Endodermal cell (in vitro differentiated cells): Measurements from ENCODE around the gene SPAG16. TPM values are rescaled to one million over a fixed set of nuclear protein-coding genes. Genes with fewer than 3 reads are reported as not detected.

Experiments used
- DNase-seq: peaks from one replicate; pipeline ENCODE4 v3.0.0-alpha.2; 2017
- H3K27ac ChIP-seq: 2 replicates; pipeline ENCODE4 v1.5.1; 2013; ENCODE audit warnings: mild to moderate bottlenecking, low read depth, low read length, moderate library complexity
- H3K27me3 ChIP-seq: 2 replicates; pipeline ENCODE4 v1.6.1; 2013; ENCODE audit warnings: mild to moderate bottlenecking, low read length, moderate library complexity; ENCODE audit not compliant: insufficient read depth, control insufficient read depth, poor library complexity, severe bottlenecking
- H3K36me3 ChIP-seq: 2 replicates; pipeline ENCODE4 v1.7.0; 2013; ENCODE audit warnings: mild to moderate bottlenecking, low read length, moderate library complexity; ENCODE audit not compliant: control insufficient read depth, insufficient read depth
- H3K4me1 ChIP-seq: one replicate; pipeline ENCODE4 v1.7.0; 2013; ENCODE audit warnings: low read length; ENCODE audit not compliant: control insufficient read depth, insufficient read depth
- H3K4me3 ChIP-seq: 2 replicates; pipeline ENCODE4 v1.5.1; 2013; ENCODE audit warnings: mild to moderate bottlenecking, low read length, moderate library complexity
- H3K9ac ChIP-seq: 2 replicates; pipeline ENCODE4 v1.6.1; 2013; ENCODE audit warnings: mild to moderate bottlenecking, low read length, moderate library complexity; ENCODE audit not compliant: poor library complexity, severe bottlenecking; ENCODE audit errors: extremely low read depth
- H3K9me3 ChIP-seq: 2 replicates; pipeline ENCODE4 v1.6.1; 2013; ENCODE audit warnings: mild to moderate bottlenecking, low read length, moderate library complexity; ENCODE audit not compliant: control insufficient read depth
- H3K27ac Mint-ChIP-seq: 2 replicates; pipeline ENCODE4 v1.8.0; 2020; ENCODE audit warnings: mixed read lengths
- H3K27me3 Mint-ChIP-seq: 2 replicates; pipeline ENCODE4 v1.8.0; 2021; ENCODE audit warnings: mild to moderate bottlenecking, mixed read lengths; ENCODE audit not compliant: insufficient read depth
- H3K36me3 Mint-ChIP-seq: 2 replicates; pipeline ENCODE4 v1.8.0; 2020; ENCODE audit warnings: low read depth, mixed read lengths
- H3K4me1 Mint-ChIP-seq: 2 replicates; pipeline ENCODE4 v1.8.0; 2020; ENCODE audit warnings: mixed read lengths
- H3K4me3 Mint-ChIP-seq: 2 replicates; pipeline ENCODE4 v1.8.0; 2020; ENCODE audit warnings: mild to moderate bottlenecking, moderate library complexity, mixed read lengths
- H3K9me3 Mint-ChIP-seq: 2 replicates; pipeline ENCODE4 v1.8.0; 2020; ENCODE audit warnings: mild to moderate bottlenecking, mixed read lengths
- WGBS, 2 experiments: methylation state at CpG; one replicate each; pipeline versions ENCODE4 v1.1.5 to v1.1.7; 2013; ENCODE audit warnings: missing lambda C conversion rate in 2 of 2, mixed read lengths in 1 of 2; ENCODE audit not compliant: insufficient coverage in 1 of 2, insufficient read length in 1 of 2; 5-methylcytosine and 5-hydroxymethylcytosine counted together
- total RNA-seq, 2 donors: library from RNA; stranded (reverse); fragmentation: NEBNext Ultra II Directional in 1 of 2; extraction: Animal tissue kit (Norgen Biotek cat#: 25700) in 1 of 2; gene quantifications; 2 replicates in 1 of 2; 3 replicates in 1 of 2; pipeline ENCODE4 v1.2.1, GENCODE V29; 2021
- TF ChIP-seq, protein P1 (sequence below): fragments of 200-600 bp; sonication (generic); conservative IDR thresholded peaks from 2 replicates; pipeline ENCODE4 v1.5.0; 2021; ENCODE audit warnings: antibody characterized with exemption, mild to moderate bottlenecking

The SPAG16 gene
- total RNA-seq, 2 donors from 2014 or later, result 27.8 to 38.2 TPM

DNA sequence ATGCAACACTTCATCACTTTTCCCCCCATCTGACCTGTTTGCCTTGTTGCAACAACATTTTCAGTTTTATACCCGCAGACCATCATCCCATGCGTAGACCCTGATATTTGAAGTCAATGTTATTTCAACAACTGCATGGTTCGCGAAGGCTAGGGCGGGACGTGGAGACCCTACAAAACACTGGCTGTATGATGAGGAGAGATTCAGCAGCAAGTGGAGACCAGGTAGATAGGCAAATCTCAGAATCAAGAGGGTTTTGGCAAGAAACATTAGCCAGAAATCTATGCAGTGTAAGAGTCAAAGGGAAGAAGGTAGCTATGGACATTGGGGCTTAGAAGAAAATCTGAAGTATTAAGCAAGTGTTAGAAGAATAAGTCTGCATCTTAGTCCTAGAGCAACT, 42.4 kb upstream of the SPAG16 start:
- WGBS, 2 experiments, result 96 to 100% methylated on average over 6 of the region's 6 CpGs
- TF ChIP-seq, protein P1, sequence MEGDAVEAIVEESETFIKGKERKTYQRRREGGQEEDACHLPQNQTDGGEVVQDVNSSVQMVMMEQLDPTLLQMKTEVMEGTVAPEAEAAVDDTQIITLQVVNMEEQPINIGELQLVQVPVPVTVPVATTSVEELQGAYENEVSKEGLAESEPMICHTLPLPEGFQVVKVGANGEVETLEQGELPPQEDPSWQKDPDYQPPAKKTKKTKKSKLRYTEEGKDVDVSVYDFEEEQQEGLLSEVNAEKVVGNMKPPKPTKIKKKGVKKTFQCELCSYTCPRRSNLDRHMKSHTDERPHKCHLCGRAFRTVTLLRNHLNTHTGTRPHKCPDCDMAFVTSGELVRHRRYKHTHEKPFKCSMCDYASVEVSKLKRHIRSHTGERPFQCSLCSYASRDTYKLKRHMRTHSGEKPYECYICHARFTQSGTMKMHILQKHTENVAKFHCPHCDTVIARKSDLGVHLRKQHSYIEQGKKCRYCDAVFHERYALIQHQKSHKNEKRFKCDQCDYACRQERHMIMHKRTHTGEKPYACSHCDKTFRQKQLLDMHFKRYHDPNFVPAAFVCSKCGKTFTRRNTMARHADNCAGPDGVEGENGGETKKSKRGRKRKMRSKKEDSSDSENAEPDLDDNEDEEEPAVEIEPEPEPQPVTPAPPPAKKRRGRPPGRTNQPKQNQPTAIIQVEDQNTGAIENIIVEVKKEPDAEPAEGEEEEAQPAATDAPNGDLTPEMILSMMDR, result no peak
- Mint-ChIP-seq H3K27ac (no peak overlapping the region), H3K9me3 (no peaks in the 10 kb centered on the region), H3K4me3 (no peak overlapping the region), H3K27me3 (no peaks in the 10 kb centered on the region), H3K4me1 (peaks cover 6% of the 10 kb centered on the region), H3K36me3 (no peaks in the 10 kb centered on the region)
- no peaks in the 10 kb centered on the region for H3K27me3 ChIP-seq
- DNase-seq, result no peak
- no peaks in the 10 kb centered on the region for H3K4me1 ChIP-seq
- H3K27ac ChIP-seq, result no peak overlapping the region
- no peak overlapping the region for H3K4me3 ChIP-seq
- H3K9ac ChIP-seq, result no peak overlapping the region
- no peaks in the 10 kb centered on the region for H3K36me3 ChIP-seq
- H3K9me3 ChIP-seq, result no peaks in the 10 kb centered on the region

DNA sequence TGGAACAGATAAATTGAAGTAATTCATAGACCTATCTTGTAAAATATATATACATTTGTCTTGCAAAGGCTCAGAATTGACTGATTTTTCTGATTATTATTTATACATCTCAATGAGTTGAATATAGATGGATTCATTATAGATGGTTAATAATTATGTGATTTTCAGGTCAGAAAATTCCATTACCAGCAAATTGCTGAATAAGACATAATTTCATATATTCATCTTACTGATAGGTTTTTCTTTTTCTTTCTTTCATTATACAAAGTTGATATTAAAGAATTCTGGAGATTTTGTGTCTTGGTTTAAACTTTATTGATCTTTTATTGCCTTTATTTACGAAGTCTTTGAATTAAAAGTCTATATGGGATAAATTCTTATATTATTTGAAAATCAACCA, 41.6 kb upstream of the SPAG16 start:
- Histone ChIP-seq H3K27ac (no peak overlapping the region), H3K36me3 (no peaks in the 10 kb centered on the region), H3K4me3 (no peak overlapping the region), H3K27me3 (no peaks in the 10 kb centered on the region), H3K9ac (no peak overlapping the region), H3K9me3 (no peaks in the 10 kb centered on the region), H3K4me1 (no peaks in the 10 kb centered on the region)
- no peak overlapping the region for H3K4me3 Mint-ChIP-seq
- H3K27ac Mint-ChIP-seq, result no peak overlapping the region
- TF ChIP-seq, protein P1, result no peak
- no peaks in the 10 kb centered on the region for H3K27me3 Mint-ChIP-seq
- no peak for DNase-seq
- no peaks in the 10 kb centered on the region for H3K9me3 Mint-ChIP-seq
- H3K36me3 Mint-ChIP-seq, result no peaks in the 10 kb centered on the region
- WGBS, 2 experiments, result 100% methylated on average over 1 of the region's 1 CpG; no CpG with 5 or more reads in 1 of the 2 experiments
- peaks cover 6% of the 10 kb centered on the region for H3K4me1 Mint-ChIP-seq

DNA sequence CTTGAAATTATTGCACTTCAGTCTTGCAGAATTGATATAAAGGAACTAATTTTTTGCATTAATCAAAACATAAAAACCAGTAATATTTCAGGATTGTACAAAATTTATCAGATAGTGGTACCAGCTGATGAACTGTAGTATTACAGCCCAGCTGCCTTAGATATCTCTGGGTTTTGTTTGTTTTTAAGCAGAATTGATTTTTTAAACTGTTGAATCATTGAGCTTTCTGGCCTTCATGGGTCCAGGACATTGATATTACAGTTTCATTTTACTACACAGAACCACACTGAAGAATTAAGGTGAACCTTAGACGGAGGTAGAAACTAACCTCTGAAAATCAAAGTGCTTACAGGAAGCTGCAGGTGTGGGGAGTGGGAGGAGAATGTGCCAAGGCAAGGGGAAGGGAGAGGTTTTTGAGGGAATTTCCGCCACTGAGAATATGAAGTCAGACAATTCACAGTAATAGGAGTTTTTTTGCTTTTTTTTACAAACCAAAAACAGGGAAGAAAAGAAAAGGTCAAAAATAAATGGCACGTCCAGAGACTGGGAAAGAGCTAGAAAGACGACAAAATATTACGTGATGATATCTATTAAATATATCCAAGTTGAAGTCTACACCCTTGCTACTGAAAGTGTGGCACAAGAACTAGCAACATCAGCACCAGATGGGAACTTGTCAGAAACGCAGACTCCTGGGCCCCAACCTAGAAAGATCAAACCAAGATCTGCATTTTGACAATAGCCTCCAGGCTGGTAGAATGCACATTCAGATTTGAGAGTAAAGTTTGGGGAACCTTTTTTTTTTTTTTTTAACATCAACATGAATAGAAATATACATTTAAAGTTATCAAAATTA, 40.8 kb upstream of the SPAG16 start:
- no peak overlapping the region for H3K27ac Mint-ChIP-seq
- peaks cover 6% of the 10 kb centered on the region for H3K4me1 Mint-ChIP-seq
- H3K27ac ChIP-seq, result no peak overlapping the region
- H3K9me3 ChIP-seq, result no peaks in the 10 kb centered on the region
- H3K9me3 Mint-ChIP-seq, result no peaks in the 10 kb centered on the region
- H3K36me3 Mint-ChIP-seq, result no peaks in the 10 kb centered on the region
- TF ChIP-seq, protein P1, result no peak
- no peak overlapping the region for H3K4me3 ChIP-seq
- H3K9ac ChIP-seq, result no peak overlapping the region
- WGBS, 2 experiments, result 67 to 83% methylated on average over 1 to 6 of the region's 6 CpGs
- H3K36me3 ChIP-seq, result no peaks in the 10 kb centered on the region
- H3K27me3 ChIP-seq, result no peaks in the 10 kb centered on the region
- no peaks in the 10 kb centered on the region for H3K4me1 ChIP-seq
- no peak for DNase-seq
- H3K27me3 Mint-ChIP-seq, result no peaks in the 10 kb centered on the region
- H3K4me3 Mint-ChIP-seq, result no peak overlapping the region
